T-helper 9 cell (primary cell): ENCODE data around the gene GAA.

ENCODE experiments used
- DNase-seq: peaks from one replicate; pipeline ENCODE4 v3.0.0-alpha.2; 2020

Gene GAA

DNA sequence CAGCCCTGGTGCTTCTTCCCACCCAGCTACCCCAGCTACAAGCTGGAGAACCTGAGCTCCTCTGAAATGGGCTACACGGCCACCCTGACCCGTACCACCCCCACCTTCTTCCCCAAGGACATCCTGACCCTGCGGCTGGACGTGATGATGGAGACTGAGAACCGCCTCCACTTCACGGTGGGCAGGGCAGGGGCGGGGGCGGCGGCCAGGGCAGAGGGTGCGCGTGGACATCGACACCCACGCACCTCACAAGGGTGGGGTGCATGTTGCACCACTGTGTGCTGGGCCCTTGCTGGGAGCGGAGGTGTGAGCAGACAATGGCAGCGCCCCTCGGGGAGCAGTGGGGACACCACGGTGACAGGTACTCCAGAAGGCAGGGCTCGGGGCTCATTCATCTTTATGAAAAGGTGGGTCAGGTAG, 3.6 kb downstream of the GAA start:
- no peak for DNase-seq

DNA sequence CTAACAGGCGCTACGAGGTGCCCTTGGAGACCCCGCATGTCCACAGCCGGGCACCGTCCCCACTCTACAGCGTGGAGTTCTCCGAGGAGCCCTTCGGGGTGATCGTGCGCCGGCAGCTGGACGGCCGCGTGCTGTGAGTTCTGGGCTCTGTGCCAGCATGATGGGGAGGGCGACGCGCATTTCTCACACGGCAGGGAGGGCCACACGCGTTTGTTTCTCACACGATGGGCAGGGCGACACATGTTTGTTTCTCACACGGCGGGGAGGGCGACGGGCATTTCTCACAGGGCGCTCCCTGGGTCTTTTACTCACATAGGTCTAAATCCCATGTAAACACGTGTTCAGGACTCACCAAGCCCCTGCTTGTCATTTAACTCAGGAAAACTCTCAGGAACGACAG, 4.4 kb downstream of the GAA start:
- no peak for DNase-seq

DNA sequence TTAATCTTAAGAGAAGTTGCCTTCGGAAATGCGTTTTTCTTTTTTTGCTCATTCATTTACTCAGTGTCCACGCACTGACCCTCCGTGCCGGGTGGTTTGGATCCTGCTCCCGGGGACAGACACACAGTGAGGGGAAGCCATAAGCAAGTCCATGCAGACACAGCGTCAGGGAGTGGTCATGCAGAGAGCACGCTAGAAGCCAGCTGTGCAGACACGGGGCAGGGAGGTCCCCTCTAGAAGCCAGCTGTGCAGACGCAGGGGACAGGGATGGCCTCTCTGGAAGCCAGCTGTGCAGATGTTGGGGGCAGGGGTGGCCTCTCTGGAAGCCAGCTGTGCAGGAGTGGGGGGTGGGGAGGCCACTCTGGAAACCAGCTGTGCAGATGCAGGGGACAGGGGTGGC, 4.8 kb downstream of the GAA start:
- DNase-seq: no peak

DNA sequence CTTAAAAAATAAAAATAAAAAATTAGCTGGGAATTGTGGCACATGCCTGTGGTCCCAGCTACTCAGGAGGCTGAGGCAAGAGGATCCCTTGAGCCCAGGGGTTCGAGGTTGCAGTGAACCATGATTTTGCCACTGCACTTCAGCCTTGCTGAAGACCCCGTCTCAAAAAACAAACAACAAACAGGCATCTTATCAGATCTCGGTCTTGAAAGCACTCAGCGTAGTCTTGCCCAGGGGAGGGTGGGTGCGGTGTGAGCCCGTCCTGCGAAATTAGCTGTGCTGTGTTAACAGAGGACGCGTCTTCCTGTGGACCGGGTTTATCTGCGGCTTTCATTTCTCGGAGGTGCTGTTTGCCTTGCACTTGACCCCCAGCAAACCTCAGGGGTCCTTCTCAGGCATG, 5.4 kb downstream of the GAA start:
- no peak for DNase-seq

DNA sequence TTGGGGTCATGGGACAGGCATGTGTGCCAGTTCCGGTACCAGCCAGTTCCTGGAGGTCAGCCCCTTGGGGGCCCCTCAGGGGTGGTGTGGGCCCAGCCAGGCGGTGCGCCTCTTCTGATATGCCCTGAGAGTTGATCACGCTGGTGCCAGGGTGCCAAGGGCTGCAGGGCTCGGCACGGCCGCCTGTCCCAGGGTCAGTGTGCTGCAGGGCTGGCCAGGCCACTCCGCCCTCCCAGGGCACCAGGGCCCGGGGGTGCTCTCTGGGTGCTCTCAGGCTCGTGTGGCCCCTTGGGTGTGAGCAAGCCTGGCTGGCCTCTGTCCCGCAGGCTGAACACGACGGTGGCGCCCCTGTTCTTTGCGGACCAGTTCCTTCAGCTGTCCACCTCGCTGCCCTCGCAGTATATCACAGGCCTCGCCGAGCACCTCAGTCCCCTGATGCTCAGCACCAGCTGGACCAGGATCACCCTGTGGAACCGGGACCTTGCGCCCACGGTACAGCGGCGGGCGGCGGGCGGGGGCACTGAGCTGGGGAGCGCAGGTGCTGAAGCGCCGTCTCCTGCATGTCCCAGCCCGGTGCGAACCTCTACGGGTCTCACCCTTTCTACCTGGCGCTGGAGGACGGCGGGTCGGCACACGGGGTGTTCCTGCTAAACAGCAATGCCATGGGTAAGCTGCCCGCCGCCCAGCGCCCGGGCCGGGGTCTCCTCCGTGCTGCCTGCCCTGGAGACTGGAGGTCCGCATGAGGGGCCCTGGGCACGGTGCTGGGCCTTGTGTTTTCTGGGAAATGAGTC, 6.0 kb downstream of the GAA start:
- no peak for DNase-seq

DNA sequence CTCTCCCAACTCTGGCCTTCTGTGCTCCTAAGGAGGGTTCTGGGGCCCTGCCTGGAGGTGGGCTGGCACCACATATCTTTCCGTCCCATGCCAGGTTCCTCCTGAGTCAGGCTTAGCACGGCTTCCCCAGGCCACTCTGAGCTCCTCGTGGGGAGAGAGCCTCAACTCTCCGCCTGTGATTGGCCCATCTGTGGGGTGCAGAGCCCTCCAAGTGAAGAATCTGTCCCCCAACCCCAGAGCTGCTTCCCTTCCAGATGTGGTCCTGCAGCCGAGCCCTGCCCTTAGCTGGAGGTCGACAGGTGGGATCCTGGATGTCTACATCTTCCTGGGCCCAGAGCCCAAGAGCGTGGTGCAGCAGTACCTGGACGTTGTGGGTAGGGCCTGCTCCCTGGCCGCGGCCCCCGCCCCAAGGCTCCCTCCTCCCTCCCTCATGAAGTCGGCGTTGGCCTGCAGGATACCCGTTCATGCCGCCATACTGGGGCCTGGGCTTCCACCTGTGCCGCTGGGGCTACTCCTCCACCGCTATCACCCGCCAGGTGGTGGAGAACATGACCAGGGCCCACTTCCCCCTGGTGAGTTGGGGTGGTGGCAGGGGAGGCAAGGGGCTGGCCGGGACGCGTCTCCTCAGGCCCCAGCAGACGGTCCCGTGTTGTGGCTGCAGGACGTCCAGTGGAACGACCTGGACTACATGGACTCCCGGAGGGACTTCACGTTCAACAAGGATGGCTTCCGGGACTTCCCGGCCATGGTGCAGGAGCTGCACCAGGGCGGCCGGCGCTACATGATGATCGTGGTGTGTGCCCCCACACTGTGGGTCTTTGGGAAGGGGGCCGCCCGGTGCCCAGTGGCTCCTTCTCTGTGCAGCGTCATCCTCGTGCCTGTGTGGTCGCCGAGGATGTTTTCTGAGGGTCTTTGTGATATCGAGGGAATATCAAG, 6.9 kb downstream of the GAA start:
- no peak for DNase-seq

DNA sequence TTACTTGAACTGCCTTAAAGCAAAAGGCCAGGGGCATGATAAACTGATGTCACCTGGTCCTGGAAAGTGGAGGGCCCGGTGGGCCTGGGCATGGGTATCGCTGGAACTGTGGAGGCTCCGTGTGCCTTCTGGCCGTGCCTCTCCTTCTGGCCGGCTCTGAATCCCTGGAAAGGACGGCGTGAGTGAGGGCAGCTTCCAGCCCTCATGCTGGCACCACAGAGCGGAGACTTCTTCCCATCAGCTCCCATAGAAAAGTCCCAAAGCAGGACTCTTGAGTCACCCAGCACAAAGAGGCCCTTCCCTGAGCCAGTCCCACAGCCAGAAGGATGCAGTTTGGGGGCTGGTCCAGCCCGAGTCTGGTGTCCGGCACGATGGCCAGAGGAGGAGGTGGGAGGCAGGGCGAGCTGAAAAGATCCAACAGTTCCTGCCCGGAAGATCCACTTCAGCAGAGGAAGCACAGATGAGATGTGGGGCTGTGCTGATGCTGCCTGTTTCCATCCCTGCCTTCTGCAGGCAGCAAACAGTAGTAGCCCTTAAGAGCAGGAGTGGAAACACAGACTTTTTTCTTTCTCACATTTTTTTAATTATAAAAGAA, 7.8 kb downstream of the GAA start:
- DNase-seq: no peak

DNA sequence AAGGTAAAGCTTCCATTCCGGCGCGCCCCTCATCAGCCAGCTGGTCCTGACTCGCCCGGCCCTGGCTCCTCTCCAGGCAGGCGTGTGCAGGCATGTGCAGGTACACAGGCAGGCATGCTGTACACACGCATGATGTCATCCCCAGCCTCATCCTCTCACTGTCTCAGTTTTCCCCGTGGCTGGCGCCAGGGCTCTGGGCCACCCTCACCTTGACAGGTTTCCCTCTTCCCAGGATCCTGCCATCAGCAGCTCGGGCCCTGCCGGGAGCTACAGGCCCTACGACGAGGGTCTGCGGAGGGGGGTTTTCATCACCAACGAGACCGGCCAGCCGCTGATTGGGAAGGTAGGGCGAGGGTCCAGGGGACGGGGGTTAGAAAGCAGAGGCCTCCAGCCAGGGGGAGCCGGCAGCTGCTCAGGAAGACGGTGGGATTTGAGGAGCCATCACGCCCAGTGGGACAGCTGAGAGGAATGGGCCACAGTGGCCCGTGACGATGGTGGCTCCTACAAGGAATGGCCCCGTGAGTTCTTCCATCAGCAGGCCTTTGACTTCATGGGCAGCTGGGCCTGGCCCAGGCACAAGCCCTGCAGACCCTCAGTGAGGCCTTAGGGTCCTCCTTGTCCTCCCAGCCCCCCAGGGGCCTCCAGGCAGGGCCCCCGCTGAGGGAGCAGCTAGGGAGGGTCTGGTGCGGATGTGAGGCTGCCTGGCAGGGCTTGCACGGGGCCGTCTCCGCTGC, 8.5 kb downstream of the GAA start:
- DNase-seq: no peak

DNA sequence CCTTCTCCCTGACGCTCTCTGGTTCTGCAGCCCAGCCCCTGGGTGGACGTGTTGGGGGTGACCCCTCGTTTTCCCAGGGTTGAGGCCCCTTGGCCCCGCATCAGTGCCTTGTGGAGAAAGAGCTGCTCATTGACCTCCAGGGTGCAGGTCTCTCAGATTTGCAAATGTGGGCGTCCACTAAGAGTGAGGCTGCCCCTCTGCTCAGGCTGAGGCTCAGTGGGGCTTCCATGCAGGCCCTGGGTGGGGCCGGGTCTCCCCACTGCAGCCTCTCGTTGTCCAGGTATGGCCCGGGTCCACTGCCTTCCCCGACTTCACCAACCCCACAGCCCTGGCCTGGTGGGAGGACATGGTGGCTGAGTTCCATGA, 9.0 kb downstream of the GAA start:
- no peak for DNase-seq

DNA sequence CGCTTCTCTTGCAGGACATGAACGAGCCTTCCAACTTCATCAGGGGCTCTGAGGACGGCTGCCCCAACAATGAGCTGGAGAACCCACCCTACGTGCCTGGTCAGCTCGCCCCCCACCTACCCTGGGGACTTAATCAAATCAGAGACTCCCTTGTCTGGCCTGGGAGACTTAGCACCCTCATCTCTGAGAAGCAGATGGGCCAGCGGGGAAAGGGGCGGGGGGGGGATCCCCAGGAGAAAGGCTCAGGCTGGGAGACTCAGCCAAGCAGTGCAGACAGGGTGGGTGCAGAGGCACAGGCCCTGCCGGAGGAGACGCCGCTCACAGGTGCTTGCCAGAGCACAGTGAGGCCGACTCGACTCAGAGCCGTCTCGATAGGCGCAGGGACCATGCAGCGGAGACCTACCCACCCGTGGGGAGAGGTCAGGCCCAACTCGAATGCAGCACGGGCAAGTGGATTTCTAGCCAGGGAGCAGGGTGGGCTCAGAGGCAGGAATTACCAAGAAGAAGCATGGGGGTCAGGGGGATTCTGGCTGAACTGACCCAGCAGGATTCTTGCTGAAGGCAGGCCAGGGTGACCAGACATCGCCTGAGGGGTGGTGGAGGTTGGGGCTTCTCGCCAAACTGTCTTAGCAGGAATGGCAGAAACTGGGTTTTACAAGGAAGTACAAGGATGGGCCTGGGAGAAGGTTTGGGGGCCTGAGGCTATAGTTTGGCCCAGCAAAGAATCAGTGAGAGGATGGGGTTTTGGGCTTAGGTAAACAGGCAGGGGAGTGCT, 9.7 kb downstream of the GAA start:
- no peak for DNase-seq

DNA sequence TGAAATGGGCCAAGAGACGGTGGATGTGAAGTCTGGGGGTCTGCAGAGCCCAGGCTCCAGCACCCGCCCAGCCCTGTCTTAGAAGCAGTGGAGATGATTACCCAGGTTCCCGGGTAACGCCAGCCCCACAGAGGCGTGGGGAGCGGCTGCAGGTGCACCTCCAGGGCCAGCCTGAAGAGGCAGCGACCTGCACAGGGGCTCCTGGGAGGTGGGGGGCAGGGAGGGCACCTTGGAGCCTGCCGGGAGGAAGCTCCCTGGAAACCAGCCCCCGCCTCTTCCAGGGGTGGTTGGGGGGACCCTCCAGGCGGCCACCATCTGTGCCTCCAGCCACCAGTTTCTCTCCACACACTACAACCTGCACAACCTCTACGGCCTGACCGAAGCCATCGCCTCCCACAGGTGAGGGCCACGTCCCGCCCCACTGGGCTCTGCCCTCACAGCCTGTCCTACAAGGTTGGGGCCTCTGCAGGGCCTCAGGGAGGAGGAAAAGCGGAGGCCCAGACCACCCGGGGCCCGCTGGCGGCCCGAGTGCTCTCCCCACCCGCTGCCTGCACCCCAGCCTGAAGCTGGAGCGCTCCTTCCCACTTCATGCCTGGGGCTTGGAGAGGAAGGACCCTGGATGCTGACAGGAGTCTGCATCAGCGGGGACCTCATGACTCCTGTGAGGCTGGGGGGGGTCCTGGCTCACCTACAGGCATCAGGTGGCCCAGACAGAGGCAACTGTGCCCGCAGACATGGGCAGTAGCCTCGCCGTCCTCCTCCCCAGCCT, 10.5 kb downstream of the GAA start:
- DNase-seq: no peak

DNA sequence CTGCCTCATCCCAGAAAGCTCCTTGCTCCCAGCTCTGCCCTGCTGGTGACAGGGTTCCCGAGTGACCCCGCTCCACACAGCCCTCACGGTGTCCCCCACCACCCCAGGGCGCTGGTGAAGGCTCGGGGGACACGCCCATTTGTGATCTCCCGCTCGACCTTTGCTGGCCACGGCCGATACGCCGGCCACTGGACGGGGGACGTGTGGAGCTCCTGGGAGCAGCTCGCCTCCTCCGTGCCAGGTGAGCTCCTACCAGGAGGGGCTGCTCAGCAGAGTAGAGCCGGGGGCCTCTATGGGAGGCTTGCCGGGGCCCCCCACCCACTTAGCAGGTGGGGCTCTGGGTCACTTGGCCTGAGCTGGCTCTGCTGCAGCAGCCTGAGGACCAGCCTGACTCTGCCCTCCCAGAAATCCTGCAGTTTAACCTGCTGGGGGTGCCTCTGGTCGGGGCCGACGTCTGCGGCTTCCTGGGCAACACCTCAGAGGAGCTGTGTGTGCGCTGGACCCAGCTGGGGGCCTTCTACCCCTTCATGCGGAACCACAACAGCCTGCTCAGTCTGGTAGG, 11.2 kb downstream of the GAA start:
- no peak for DNase-seq

DNA sequence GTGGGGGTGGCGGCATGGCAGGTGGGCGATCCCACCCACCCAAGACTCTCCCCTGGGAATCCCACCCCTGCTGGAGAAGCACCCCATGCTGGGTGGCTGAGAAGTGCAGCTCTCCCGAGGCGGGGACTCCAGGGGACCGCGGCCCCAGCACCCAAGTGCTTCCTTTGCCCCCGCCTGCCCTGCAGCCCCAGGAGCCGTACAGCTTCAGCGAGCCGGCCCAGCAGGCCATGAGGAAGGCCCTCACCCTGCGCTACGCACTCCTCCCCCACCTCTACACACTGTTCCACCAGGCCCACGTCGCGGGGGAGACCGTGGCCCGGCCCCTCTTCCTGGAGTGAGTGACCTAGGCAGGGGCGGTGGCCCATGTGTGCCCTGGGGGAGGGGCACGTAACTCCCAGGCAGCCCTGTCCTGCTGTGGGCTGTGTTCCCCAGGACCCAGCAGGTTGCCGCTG, 11.7 kb downstream of the GAA start:
- no peak for DNase-seq

DNA sequence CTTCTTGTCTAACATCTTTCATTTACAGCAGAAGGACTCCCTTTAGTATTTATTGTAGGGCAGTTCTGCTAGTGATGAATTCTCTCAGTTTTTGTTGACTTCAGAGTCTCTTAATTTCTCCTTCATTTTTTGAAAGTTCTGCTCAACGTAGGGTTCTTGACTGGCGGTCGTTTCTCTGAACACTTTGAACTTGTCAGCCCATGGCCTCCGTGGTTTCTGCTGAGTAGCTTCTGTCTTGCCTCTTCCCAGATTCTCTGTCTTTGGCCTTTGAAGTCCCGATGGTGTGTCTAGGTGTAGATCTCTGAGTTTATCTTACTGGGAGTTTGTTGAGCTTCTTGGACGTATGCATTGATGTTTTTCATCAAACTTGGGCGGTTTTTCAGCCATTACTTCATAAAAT, 13.4 kb downstream of the GAA start:
- no peak for DNase-seq

DNA sequence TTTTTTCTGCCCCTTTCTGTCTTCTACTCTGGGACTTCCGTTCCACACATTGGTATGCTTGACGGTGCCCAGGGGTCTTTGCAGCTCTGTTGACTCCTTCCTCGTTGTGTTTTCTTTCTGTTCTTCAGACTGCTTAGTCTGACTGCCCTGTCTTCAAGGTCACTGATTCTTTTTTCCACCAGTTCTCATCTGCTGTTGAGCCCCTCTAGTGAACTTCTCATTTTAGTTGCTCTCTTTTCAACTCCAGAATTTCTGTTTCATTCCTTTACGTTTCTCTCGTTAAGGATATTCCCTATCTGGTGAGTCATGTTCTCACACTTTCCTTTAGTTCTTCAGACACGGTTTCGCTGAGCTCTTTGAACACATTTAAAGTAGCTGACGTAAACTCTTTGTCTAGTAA, 13.8 kb downstream of the GAA start:
- DNase-seq: no peak

DNA sequence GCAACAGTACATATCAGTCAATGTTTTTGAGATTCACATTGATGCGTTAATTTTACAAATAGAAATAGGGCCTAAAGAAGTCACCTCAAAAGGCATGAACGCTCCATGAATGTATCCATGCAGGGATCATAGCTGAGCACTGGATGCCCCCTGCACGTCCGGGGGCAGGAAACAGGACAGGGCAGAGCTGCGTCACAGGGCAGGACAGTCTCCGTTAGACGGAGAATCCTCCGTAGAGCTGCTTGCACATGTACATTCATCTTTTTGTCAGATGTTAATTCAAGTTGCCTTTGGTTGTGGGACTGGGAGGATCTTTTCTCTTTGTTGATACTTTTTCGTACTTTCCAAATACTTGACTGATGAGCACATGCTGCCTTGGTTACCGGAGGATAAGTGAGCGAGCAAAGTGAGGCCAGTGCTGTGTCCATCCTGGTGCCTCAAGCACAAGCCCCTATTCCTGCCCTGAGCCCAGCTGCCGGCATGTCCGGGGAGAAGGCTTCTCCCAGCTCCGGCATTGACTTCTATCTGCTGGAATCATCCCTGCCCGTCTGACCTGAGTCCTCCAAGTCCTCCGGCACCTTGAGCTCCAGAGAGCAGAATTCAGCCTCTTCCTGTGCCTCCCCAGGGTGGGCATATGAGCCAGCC, 15.0 kb downstream of the GAA start:
- no peak for DNase-seq

DNA sequence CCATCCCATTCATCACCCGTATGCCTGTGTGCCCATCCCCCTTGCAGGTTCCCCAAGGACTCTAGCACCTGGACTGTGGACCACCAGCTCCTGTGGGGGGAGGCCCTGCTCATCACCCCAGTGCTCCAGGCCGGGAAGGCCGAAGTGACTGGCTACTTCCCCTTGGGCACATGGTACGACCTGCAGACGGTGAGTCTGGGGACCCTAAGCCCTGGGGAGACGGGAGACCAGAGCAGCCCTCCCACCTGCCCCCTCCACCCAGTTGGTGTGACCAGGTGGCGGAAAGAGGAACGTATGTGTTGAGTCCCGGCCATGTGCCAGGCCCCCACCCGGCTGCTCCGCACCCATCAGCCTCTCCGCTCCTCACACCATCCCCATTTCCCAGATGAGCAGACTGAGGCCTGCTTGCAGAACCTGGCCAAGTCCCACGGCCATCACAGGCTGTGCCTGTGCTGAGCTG, 15.6 kb downstream of the GAA start:
- no peak for DNase-seq

DNA sequence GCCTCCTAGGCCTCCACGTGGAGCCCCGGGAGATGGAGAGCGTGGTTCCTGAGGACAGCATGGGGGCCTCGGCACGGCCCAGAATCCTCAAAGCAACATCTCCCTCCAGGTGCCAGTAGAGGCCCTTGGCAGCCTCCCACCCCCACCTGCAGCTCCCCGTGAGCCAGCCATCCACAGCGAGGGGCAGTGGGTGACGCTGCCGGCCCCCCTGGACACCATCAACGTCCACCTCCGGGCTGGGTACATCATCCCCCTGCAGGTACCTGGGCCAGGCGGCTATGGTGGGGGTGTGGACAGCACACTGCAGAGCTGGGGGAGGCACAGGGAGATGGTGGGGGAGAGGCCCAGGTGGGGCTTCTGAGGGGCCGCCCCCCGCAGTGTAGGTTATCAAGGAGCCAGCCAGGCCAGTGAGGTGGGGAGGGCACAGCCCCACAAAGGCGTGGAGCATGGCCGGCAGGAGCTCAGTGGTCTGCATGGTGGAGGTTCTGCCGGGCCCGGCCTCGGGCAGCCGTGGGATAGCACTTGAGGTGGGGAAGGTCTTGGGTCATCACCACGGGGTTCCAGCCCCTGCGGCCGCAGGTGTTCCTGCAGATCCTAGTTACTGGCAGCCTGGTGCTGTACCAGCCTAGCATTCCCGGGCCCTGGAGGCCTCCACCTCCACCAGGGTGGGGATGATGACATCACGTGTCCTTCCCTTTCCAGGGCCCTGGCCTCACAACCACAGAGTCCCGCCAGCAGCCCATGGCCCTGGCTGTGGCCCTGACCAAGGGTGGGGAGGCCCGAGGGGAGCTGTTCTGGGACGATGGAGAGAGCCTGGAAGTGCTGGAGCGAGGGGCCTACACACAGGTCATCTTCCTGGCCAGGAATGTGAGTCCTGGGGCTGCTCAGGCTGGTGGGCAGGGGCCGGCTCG, 16.4 kb downstream of the GAA start:
- DNase-seq: no peak

DNA sequence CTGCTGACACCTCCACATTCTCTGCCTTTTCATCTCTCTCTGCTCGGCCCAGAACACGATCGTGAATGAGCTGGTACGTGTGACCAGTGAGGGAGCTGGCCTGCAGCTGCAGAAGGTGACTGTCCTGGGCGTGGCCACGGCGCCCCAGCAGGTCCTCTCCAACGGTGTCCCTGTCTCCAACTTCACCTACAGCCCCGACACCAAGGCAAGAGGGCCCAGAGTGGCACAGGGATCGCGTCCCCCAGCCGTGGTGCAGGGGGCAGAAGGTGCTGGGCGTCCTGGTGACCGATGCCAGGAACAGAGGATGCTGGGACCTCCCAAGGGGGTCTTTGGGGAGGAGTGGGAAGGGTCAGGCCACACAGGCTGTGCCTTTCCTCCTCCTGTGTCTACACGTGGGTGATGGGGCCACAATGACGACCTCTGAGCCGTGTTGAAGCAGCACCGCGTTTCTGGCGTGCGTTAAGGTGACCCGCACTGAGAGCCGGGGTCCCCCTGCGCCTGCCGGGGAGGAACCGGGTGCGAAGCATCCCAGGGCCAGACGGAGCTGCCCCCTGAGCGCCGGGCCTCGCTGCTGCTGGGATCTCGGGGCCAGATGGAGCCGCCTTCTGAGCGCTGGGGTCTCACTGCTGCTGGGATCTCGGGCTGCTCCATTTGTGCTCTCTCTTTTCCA, 17.4 kb downstream of the GAA start:
- DNase-seq: no peak
